HepG2 (cell line): Measurements from ENCODE around the gene MADCAM1. TPM values are rescaled to one million over a fixed set of nuclear protein-coding genes. Genes with fewer than 3 reads are reported as not detected.

Source experiments
- AKAP8 ChIP-seq: sonication (generic); formaldehyde crosslinking; IDR thresholded peaks from 2 replicates; pipeline ENCODE4 v1.5.1; 2020; ENCODE audit warnings: mild to moderate bottlenecking, missing genetic modification reagents
- ATF5 ChIP-seq: sonication (generic); formaldehyde crosslinking; IDR thresholded peaks from 2 replicates; pipeline ENCODE4 v1.4.0; 2020; ENCODE audit warnings: mild to moderate bottlenecking, low read depth, missing genetic modification reagents
- CEBPG ChIP-seq: IDR thresholded peaks from 2 replicates; pipeline ENCODE4 v1.6.1; 2016
- FOXC1 ChIP-seq: sonication (generic); formaldehyde crosslinking; IDR thresholded peaks from 2 replicates; pipeline ENCODE4 v1.8.0; 2022; ENCODE audit warnings: mild to moderate bottlenecking, missing genetic modification reagents, borderline replicate concordance
- HNF1B ChIP-seq: sonication (generic); formaldehyde crosslinking; IDR thresholded peaks from 2 replicates; pipeline ENCODE4 v1.5.1; 2020; ENCODE audit warnings: mild to moderate bottlenecking, moderate library complexity, missing genetic modification reagents
- IRF2 ChIP-seq: IDR thresholded peaks from 2 replicates; pipeline ENCODE4 v1.6.1; 2018; ENCODE audit warnings: missing genetic modification reagents, missing compliant biosample characterization
- IRF9 ChIP-seq: sonication (generic); formaldehyde crosslinking; IDR thresholded peaks from 2 replicates; pipeline ENCODE4 v1.8.0; 2022; ENCODE audit warnings: missing genetic modification reagents, mild to moderate bottlenecking, borderline replicate concordance
- MAFF ChIP-seq: IDR thresholded peaks from 2 replicates; pipeline ENCODE4 v1.6.1; 2011; ENCODE audit warnings: low read depth, low read length, improper control_type of control experiment
- MXD3 ChIP-seq: IDR thresholded peaks from 2 replicates; pipeline ENCODE4 v1.6.1; 2016; ENCODE audit warnings: mild to moderate bottlenecking, missing biosample characterization, missing genetic modification reagents
- POLR2A ChIP-seq, 2 experiments: IDR thresholded peaks; 2 replicates each; pipeline ENCODE4 v1.6.1; 2011; ENCODE audit warnings: low read depth in 2 of 2, low read length in 2 of 2, mild to moderate bottlenecking in 1 of 2, moderate library complexity in 1 of 2; ENCODE audit not compliant: insufficient read depth in 1 of 2
- RFX5 ChIP-seq: IDR thresholded peaks from 2 replicates; pipeline ENCODE4 v1.6.1; 2011; ENCODE audit warnings: low read depth, low read length, improper control_type of control experiment
- TOPORS ChIP-seq: sonication (generic); formaldehyde crosslinking; IDR thresholded peaks from 2 replicates; pipeline ENCODE4 v1.8.0; 2023; ENCODE audit warnings: mild to moderate bottlenecking, missing genetic modification reagents
- U2AF2 ChIP-seq: fragments of 200-400 bp; formaldehyde crosslinking; IDR thresholded peaks from 2 replicates; pipeline ENCODE4 v1.6.1; 2017; ENCODE audit warnings: low read depth, mild to moderate bottlenecking, low read length
- ZBTB25 ChIP-seq: IDR thresholded peaks from 2 replicates; pipeline ENCODE4 v1.6.1; 2018; ENCODE audit warnings: missing genetic modification reagents
- ZBTB7B ChIP-seq: sonication (generic); formaldehyde crosslinking; IDR thresholded peaks from 2 replicates; pipeline ENCODE4 v1.4.0; 2020; ENCODE audit warnings: missing genetic modification reagents
- ZKSCAN5 ChIP-seq: sonication (generic); formaldehyde crosslinking; IDR thresholded peaks from 2 replicates; pipeline ENCODE4 v1.5.1; 2020; ENCODE audit warnings: mild to moderate bottlenecking, missing genetic modification reagents
- ZNF232 ChIP-seq: sonication (generic); formaldehyde crosslinking; IDR thresholded peaks from 2 replicates; pipeline ENCODE4 v1.4.0; 2020; ENCODE audit warnings: missing genetic modification reagents, borderline replicate concordance
- ZNF331 ChIP-seq: sonication (generic); formaldehyde crosslinking; IDR thresholded peaks from 2 replicates; pipeline ENCODE4 v1.4.0; 2020; ENCODE audit warnings: missing genetic modification reagents
- ZNF343 ChIP-seq: sonication (generic); formaldehyde crosslinking; IDR thresholded peaks from 2 replicates; pipeline ENCODE4 v1.4.0; 2020; ENCODE audit warnings: mild to moderate bottlenecking, missing genetic modification reagents
- ZNF501 ChIP-seq: sonication (generic); formaldehyde crosslinking; IDR thresholded peaks from 2 replicates; pipeline ENCODE4 v1.5.1; 2020; ENCODE audit warnings: mild to moderate bottlenecking, moderate library complexity, missing genetic modification reagents
- polyA plus RNA-seq, 8 experiments: library from polyadenylated mRNA; depleted of rRNA in 3 of 8; stranded (reverse) in 7 of 8; unstranded in 1 of 8; fragments of >200 nt; fragmentation: Illumina TruSeq in 4 of 8; extraction: Trizol in 4 of 8; gene quantifications; 2 replicates each; pipeline versions ENCODE4 v1.2.1 to v1.2.3, GENCODE V29; 2011 to 2016; ENCODE audit warnings: low read depth in 4 of 8, missing spikeins in 1 of 8, mixed read lengths in 1 of 8; ENCODE audit not compliant: insufficient read depth in 1 of 8
- total RNA-seq, 5 experiments: library from RNA; depleted of rRNA; stranded (reverse); fragments of >200 nt; fragmentation: Illumina TruSeq; extraction: Trizol; gene quantifications; 2 replicates each; pipeline ENCODE4 v1.2.3, GENCODE V29; 2016; ENCODE audit warnings: low read depth in 1 of 5
- TF ChIP-seq, protein P1 (sequence below): sonication (generic); IDR thresholded peaks from 2 replicates; pipeline ENCODE4 v1.6.1; 2016; ENCODE audit warnings: low read depth, borderline replicate concordance
- TF ChIP-seq, protein P2 (sequence below): sonication (generic); formaldehyde crosslinking; IDR thresholded peaks from 2 replicates; pipeline ENCODE4 v1.4.0; 2020; ENCODE audit warnings: missing genetic modification reagents; ENCODE audit errors: not compliant biosample characterization

Gene MADCAM1
- total and polyA plus RNA-seq, 2 of the 13 experiments (the other 11 are each of a cell fraction or from before 2014, with no cell fraction given): 0.29 to 0.33 TPM

DNA sequence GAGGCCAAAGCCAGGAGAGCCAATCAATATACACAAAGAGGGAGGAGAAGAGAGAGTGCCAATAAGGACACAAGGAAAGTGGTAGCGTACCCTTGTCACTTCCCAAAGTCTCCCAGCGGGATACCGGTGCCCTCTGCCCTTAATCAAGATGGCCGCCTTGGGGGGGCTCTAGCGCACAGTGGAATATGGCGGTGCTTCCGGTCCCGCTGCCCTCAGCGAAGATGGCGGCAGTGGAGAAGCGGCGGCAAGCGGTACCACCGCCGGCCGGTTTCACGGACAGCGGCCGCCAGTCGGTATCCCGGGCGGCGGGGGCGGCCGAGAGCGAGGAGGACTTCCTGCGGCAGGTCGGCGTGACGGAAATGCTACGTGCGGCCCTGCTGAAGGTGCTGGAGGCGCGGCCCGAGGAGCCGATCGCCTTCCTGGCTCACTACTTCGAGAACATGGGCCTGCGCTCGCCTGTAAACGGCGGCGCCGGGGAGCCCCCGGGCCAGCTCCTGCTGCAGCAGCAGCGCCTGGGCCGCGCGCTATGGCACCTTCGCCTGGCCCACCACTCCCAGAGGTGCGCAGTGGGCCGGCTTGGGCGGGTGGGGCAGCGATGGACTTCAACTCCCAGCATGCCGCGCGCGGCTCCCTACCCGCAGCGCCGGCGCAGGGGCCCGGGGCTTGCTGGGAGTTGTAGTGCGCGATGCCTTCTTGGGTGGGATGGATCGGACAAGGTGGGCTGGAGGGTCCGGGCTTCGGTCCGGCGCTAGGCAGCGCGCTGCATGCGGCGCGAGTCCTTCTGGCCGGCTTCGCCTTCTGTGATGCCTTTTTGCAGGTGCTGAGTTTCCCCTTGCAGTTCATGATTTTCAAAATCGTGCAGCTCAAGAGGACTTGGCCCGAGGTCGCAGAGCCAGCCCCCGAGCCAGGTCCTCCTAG is 11.3 kb downstream of the MADCAM1 start, which contains the start of gene TPGS1 (continued):
- peak; percentile 62; the same call in 1 of the 2 replicates for TF ChIP-seq AKAP8
- TF ChIP-seq, protein P1, sequence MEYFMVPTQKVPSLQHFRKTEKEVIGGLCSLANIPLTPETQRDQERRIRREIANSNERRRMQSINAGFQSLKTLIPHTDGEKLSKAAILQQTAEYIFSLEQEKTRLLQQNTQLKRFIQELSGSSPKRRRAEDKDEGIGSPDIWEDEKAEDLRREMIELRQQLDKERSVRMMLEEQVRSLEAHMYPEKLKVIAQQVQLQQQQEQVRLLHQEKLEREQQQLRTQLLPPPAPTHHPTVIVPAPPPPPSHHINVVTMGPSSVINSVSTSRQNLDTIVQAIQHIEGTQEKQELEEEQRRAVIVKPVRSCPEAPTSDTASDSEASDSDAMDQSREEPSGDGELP: no peak
- no peak for TF ChIP-seq CEBPG
- no peak for TF ChIP-seq ATF5
- TF ChIP-seq ZNF343 (CRISPR knock-in tag): no peak
- peak; percentile 60; the same call in 1 of the 2 replicates for TF ChIP-seq IRF2
- TF ChIP-seq ZNF331: no peak
- peak; percentile 56; the same call in 1 of the 2 replicates for TF ChIP-seq MXD3 (CRISPR knock-in tag)
- peak; percentile 54 to 69 for TF ChIP-seq POLR2A (IDR thresholded peaks at IDR 0.05; ENCODE audit: insufficient read depth in 1 of 2, low read depth in 2 of 2, low read length in 2 of 2)
- TF ChIP-seq IRF9 (CRISPR knock-in tag): no peak; the same call in 1 of the 2 replicates
- TF ChIP-seq ZKSCAN5 (CRISPR knock-in tag): no peak
- no peak for TF ChIP-seq ZBTB25 (CRISPR knock-in tag)
- no peak for TF ChIP-seq ZBTB7B
- TF ChIP-seq ZNF501 (CRISPR knock-in tag): peak; percentile 75
- TF ChIP-seq, protein P2, sequence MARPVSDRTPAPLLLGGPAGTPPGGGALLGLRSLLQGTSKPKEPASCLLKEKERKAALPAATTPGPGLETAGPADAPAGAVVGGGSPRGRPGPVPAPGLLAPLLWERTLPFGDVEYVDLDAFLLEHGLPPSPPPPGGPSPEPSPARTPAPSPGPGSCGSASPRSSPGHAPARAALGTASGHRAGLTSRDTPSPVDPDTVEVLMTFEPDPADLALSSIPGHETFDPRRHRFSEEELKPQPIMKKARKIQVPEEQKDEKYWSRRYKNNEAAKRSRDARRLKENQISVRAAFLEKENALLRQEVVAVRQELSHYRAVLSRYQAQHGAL (CRISPR knock-in tag): no peak
- TF ChIP-seq MAFF: no peak
- TF ChIP-seq FOXC1 (CRISPR knock-in tag): no peak
- peak; percentile 68 for TF ChIP-seq HNF1B (CRISPR knock-in tag)
- TF ChIP-seq U2AF2: no peak
- no peak; the same call in 1 of the 2 replicates for TF ChIP-seq ZNF232 (CRISPR knock-in tag)
- peak; percentile 40; the same call in 1 of the 2 replicates for TF ChIP-seq TOPORS (CRISPR knock-in tag)
- peak; percentile 67 for TF ChIP-seq RFX5
